AG09319 (cell line): ENCODE measurements around the gene SIGLEC1.

ENCODE experiments used
- DNase-seq: peaks from one replicate; pipeline ENCODE4 v3.0.0-alpha.2; 2010; ENCODE audit warnings: low read depth; ENCODE audit errors: extremely low read depth
- TF ChIP-seq, protein P1 (sequence below): IDR thresholded peaks from 2 replicates; pipeline ENCODE4 v1.5.1; 2011; ENCODE audit warnings: low read depth, mild to moderate bottlenecking, inconsistent platforms, low read length, moderate library complexity

SIGLEC1 gene

GRCh38 chr20:3712279-3712873 lies at the start of gene SIGLEC1:
Gene SIGLEC1, minus strand, starts transcription at chr20:3712600. Its CDS starts 5,472 bp downstream, at chr20:3707128.
- no peak for DNase-seq
- TF ChIP-seq, protein P1, sequence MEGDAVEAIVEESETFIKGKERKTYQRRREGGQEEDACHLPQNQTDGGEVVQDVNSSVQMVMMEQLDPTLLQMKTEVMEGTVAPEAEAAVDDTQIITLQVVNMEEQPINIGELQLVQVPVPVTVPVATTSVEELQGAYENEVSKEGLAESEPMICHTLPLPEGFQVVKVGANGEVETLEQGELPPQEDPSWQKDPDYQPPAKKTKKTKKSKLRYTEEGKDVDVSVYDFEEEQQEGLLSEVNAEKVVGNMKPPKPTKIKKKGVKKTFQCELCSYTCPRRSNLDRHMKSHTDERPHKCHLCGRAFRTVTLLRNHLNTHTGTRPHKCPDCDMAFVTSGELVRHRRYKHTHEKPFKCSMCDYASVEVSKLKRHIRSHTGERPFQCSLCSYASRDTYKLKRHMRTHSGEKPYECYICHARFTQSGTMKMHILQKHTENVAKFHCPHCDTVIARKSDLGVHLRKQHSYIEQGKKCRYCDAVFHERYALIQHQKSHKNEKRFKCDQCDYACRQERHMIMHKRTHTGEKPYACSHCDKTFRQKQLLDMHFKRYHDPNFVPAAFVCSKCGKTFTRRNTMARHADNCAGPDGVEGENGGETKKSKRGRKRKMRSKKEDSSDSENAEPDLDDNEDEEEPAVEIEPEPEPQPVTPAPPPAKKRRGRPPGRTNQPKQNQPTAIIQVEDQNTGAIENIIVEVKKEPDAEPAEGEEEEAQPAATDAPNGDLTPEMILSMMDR: no peak

DNA sequence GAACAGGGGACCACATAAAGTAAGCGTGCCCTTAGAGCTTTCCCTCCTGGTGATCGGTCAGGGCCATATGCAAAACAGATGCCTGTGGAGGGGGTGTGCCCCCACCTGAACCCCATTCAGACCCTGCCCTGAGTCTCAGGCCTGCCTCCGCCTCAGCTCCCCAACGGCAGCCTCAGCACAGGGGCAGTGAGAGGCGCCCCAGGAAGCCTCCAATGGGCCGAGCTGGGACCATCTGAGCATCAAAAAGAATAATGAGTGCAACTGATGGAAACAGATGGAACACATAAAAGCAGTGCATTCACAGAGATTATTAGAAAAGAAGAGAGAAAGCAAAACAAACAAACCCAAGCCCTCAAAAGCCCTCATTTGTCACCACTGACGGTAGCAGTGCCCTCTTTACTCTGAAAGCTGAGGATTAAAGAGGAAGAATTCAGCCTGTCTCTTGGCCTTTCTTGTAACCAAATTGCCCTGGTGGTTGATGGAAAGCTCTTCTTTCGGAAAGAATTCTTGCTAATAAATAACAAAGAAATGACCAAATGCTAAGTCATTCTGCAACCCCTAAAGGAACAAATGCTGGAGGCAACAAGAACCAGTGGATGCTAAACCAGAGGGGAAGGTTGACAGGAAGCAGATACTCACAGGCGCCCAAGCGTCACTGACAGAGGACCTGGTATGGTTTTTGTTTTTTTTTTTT lies 48.4 kb upstream of the SIGLEC1 start:
- DNase-seq: no peak
- TF ChIP-seq, protein P1: no peak

GRCh38 chr20:3759884-3760283 lies 47.5 kb upstream of the SIGLEC1 start:
- TF ChIP-seq, protein P1: no peak
- DNase-seq: no peak

DNA sequence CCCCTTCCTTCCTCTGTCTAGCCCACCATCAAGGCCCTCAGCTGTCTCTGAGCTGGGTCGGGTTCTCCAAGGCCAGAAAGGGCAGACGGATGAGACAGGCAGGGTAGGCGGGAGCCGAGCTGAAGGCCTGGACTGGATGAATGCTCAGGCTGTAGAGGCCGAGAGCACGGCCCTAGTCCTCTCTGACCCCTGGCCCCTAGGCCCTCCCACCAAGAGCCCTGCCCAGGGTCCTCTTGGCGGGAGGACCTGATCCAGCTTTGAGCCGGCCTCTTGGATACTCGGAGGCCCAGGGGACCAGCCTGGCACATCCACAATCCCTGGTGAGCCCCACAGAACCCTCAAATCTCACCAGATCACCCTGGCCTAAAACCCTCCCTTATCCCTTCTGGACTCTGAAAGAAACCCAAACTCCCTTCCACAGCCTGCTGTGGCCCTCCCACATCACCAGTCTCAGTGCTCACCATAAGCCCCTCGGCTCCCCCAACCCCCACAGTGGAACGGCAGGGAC lies 47.0 kb upstream of the SIGLEC1 start:
- DNase-seq: no peak
- TF ChIP-seq, protein P1: no peak

DNA sequence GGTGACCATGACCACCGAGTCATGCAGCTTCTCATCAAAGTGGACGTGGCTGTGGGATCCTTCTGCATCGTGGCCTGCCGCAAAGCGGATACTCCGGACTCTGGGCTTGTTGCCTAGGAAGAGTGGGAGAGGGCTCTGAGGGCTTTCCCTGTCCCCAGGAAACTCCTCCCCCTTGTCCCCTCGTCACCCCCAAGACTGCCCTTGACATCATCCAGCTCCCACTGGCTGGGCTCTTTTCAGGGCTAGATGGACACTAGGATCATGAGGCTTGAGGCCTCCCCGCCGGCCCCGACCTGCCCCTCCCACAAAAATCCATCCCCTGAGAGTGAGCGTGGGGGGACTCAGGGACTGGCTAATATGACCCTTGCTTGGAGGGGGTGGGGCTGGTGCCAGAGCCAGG lies 46.2 kb upstream of the SIGLEC1 start:
- no peak for DNase-seq
- TF ChIP-seq, protein P1: no peak

DNA sequence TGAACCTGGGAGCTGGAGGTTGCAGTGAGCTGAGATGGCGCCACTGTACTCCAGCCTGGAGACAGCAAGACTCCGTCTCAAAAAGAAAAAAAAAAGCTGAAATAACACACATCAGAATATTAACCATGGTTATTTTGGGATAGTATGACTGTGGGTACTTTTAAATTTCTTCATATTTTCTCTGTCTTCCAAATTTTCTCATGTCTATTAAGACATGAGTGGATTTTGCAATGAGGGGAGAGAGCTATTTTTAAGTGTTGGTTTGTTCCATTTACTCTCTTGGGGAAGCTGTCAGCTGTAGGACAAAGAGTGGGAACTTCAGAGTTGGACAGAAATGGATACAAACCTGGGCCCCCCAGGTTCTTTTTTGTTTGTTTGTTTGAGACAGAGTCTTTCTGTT lies 44.9 kb upstream of the SIGLEC1 start:
- TF ChIP-seq, protein P1: no peak
- DNase-seq: no peak

GRCh38 chr20:3755814-3756480 lies 43.5 kb upstream of the SIGLEC1 start:
- DNase-seq: no peak
- TF ChIP-seq, protein P1: no peak
